Measurements from ENCODE around the gene DNLZ.

DNA sequence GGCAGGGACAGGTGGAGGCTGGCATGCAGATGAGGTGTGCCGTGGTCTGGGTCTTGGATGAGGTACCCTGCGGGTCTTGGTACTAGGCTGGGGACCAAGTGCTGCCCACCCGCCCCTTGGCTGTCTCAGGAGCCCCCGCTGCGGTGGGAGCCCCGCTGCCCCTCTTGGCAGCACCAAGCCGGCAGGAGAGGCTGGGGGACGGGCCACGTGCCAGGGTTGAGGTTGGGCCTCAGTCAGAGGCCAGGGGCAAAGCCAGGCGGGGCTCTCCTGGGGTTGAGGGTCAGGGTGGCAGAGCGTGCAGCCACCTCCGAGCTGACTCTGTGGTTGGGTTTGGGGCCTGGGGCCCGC is 8.0 kb upstream of the DNLZ start:
- TF ChIP-seq TAF1 (IDR thresholded peaks at IDR 0.05; ENCODE audit: borderline replicate concordance, low read depth, low read length) (no peak), POLR2AphosphoS5 (IDR thresholded peaks at IDR 0.05; ENCODE audit: low read depth, low read length) (no peak)

Data from GM12892 (cell line).